Measurements from ENCODE around the gene KIAA0040.
"Not testable (repeated sequence)": the region's sequence is repeated elsewhere in the genome, so short reads cannot be mapped to it uniquely, and the experiment has no call there.

The KIAA0040 gene

GRCh38 chr1:175134500-175134899 is 58.1 kb downstream of the KIAA0040 start:
- no peak for DNase-seq (ENCODE audit: low read depth)

GRCh38 chr1:175133673-175134435 is 58.7 kb downstream of the KIAA0040 start:
- DNase-seq (ENCODE audit: low read depth): no peak

- no peak for DNase-seq (ENCODE audit: low read depth)
Measured at GRCh38 chr1:175132436-175132835, 60.1 kb downstream of the KIAA0040 start.

- no peak for DNase-seq (ENCODE audit: low read depth)
Measured at GRCh38 chr1:175131095-175131494, 61.5 kb downstream of the KIAA0040 start.

DNA sequence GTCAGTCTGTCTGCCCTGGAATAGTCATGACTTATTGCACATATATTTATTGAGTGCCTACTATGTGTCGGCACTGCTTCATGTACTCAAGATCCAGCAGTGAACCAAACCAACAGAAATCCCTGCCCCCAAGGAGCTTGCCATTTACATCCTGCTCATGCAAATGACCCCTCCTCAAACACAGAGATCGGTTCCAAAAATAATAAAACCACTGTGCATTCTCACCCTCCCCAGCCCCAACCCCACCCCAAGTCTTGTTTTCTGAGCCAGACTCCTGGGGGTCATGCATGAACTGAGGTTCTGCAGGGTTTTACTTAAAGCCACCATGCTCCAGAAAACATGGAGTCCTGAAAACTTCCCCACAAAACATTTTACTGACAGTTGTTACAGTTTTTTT is 61.9 kb downstream of the KIAA0040 start:
- DNase-seq (ENCODE audit: low read depth): no peak

- DNase-seq (ENCODE audit: low read depth): no peak
Measured at GRCh38 chr1:175129997-175130648, 62.5 kb downstream of the KIAA0040 start.

DNA sequence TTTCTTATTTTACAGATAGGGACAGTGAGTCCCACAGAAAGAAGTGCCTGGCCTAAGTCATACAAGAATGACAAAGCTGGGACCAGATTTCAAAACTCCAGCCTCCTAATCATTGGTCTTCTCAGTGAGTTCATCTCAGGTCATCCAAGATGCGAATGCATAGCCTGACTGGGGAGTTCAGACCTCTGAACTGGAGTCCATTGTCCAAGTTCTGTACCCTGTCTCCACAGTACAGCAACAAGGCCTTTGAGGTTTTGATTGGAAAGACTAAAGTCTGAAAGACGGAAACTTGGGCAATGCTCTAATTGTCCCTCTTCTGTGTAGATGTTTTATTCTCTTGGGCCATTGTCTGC is 63.0 kb downstream of the KIAA0040 start:
- no peak for DNase-seq (ENCODE audit: low read depth)

DNA sequence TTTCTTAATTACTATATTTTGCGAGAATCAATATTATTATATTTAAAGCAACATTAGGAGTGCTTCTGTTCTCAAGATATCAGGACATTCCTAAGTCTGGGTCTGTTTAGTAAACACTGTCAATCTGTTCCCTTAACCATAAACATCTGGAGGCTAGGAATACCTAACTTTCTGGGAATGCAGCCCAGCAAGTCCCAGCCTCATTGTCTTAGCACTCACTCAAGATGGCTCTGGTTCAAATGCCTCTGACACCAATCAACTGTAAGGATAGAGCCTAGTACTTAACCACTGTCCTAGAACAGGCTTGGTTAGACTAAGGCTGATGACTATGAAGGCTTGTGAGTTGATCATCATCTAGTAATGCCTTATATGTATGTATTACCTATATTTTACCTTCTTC is 63.4 kb downstream of the KIAA0040 start:
- DNase-seq (ENCODE audit: low read depth): no peak

DNA sequence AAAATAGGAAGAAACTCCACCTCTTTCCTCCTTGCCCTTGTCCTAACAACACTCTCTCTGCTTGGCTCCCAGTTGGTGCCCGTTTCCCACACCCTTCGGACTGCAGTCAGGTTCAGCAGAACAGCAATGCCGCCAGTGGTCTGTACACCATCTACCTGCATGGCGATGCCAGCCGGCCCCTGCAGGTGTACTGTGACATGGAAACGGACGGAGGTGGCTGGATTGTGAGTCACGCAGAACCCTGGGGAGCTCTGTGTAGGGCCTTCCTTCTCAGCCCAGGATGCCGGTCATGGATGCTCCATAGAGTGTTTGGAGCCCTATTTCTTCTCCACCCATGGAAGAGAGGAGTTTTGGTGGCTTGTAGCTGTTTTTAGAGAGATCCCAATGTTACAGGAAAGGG is 64.1 kb downstream of the KIAA0040 start:
- DNase-seq (ENCODE audit: low read depth): no peak

GRCh38 chr1:175127565-175127964 is 65.0 kb downstream of the KIAA0040 start:
- no peak for DNase-seq (ENCODE audit: low read depth)

DNA sequence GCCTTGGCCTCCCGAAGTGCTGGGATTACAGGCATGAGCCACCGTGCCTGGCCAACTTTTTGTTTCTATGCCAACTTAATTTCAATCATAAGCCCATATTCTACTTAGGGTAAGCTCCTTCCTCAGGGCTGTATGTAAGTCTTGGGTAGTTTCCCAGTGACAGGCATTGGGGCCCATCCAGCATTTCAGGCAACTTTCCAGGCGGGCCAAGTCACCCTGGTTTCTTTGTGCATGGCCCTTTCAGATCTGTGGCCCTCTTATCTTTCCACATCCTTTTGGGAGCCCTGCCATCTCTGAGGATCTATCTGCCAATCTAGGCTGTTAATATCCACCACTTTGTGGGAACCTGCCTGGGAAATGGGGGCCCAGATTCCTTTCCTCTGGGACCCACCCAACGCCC is 66.2 kb downstream of the KIAA0040 start:
- DNase-seq (ENCODE audit: low read depth): no peak

- no peak for DNase-seq (ENCODE audit: low read depth)
Measured at GRCh38 chr1:175124861-175125260, 67.7 kb downstream of the KIAA0040 start.

GRCh38 chr1:175120511-175120910 is 72.1 kb downstream of the KIAA0040 start:
- no peak for DNase-seq (ENCODE audit: low read depth)

DNA sequence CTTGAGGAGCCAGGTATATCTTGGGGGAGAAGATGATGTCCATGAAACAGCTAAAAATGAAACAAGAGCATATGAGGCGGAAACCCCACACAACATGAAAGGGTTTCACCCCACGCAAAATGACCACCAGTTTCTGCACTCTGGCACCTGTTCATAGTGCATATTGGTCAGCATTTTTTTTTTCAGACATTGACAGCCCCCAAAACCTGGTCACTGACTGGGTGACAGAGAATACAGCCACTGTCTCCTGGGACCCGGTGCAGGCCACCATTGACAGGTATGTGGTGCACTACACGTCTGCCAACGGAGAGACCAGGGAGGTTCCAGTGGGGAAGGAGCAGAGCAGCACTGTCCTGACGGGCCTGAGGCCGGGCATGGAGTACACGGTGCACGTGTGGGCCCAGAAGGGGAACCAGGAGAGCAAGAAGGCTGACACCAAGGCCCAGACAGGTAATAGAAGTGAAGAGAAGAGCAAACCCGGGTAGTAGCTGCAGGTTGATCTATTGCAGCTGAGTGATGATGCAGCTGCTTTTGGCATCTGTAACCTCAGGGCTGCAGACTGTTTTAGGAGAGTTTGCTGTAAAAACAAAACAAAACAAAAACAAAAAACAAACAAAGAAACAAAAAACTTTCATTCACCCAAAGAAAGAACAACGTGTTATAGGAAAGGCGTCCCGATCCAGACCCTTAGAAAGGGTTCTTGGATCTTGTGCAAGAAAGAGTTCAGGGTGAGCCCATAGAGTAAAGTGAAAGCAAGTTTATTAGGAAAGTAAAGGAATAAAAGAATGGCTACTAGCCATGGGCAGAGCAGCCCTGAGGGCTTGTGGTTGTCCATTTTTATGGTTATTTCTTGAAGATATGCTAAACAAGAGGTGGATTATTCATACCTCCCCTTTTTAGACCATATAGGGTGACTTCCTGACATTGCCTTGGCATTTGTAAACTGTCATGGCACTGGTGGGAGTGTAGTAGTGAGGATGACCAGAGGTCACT is 73.9 kb downstream of the KIAA0040 start:
- no peak for DNase-seq (ENCODE audit: low read depth)

DNA sequence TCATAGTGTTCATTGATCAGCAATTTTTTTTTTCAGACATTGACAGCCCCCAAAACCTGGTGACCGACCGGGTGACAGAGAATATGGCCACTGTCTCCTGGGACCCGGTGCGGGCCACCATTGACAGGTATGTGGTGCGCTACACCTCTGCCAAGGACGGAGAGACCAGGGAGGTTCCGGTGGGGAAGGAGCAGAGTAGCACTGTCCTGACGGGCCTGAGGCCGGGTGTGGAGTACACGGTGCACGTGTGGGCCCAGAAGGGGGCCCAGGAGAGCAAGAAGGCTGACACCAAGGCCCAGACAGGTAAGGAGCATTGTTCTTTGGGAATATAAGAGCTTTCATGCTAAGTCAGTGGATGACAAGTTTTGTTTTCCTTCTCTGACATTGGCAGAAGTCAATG is 75.7 kb downstream of the KIAA0040 start:
- DNase-seq (ENCODE audit: low read depth): no peak

DNA sequence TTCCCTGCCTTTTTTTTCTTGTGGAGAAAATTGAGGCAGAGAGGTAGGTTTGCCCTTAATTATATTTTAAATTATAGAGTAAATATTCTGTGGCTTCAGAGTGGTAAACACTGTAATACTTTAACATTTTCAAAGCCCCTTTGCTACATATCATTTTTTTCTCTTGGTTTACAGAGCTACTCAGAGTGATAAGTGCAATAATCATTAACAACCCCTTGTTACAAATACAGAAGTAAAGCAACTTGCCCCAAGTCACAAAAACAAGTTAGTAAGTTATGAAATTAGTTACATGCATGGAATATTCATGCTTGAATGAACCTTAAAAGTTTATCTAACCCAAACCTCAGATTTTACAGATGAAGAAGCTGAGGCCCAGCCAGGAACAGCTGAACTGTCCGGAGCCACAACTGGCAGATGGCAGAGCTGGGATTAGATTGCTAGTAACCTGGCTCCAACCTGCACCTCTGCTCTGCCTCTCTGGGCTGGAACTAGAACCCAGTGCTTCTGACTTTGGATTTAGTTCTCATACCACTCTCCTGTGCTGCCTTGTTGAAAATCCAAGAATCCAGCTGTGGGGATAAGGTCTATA is 76.3 kb downstream of the KIAA0040 start:
- DNase-seq (ENCODE audit: low read depth): no peak

DNA sequence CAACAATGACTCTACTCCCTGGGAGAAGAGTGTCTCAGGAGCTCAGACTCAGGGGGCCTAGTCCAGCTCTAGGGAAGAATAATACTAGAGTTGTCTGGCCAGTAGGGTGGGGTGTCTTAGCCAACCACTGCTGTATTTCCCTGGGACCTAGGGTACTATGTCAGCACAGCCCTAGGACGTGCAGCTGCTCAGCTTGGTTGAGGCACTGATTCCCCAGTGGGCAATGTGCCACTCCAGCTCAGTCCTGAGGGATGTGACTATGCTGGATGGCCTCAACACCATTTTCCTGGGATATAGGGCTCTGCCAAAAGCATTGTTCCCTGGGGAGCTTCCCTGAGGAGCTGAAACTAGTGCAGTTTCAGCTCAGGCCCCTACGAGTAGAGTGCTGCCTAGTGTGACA is 77.6 kb downstream of the KIAA0040 start:
- no peak for DNase-seq (ENCODE audit: low read depth)

GRCh38 chr1:175108331-175108820 is 84.2 kb downstream of the KIAA0040 start:
- DNase-seq (ENCODE audit: low read depth): not testable (repeated sequence)
